PFSK-1 (cell line): ENCODE results near the gene CYRIA.

ENCODE experiments used
- FOXP2 ChIP-seq: optimal IDR thresholded peaks from 2 replicates; pipeline ENCODE3; 2011; ENCODE audit warnings: borderline replicate concordance, control low read depth, inconsistent platforms; ENCODE audit not compliant: insufficient read depth; ENCODE audit errors: extremely low read length, extremely low read depth
- POLR2AphosphoS5 ChIP-seq: IDR thresholded peaks from 2 replicates; pipeline ENCODE4 v1.6.1; 2012; ENCODE audit warnings: low read depth, mild to moderate bottlenecking, control low read depth, low read length, moderate library complexity
- REST ChIP-seq, 2 experiments: IDR thresholded peaks; 2 replicates each; pipeline versions ENCODE4 v1.6.1 to v1.8.0; 2011 to 2012; ENCODE audit warnings: low read depth in 2 of 2, low read length in 2 of 2, control low read depth in 1 of 2, inconsistent platforms in 1 of 2, mild to moderate bottlenecking in 1 of 2, moderate library complexity in 1 of 2; ENCODE audit not compliant: insufficient read depth in 1 of 2
- SIN3A ChIP-seq: IDR thresholded peaks from 2 replicates; pipeline ENCODE4 v1.6.1; 2012; ENCODE audit warnings: mild to moderate bottlenecking, low read length, moderate library complexity, borderline replicate concordance; ENCODE audit not compliant: insufficient read depth
- TAF1 ChIP-seq: IDR thresholded peaks from 2 replicates; pipeline ENCODE4 v1.6.1; 2012; ENCODE audit warnings: low read length, control low read depth, borderline replicate concordance; ENCODE audit not compliant: insufficient read depth

GRCh38 chr2:16637304-16637703, 28.3 kb downstream of the CYRIA start:
- TF ChIP-seq POLR2AphosphoS5 (no peak), SIN3A (no peak), REST (IDR thresholded peaks at IDR 0.05; ENCODE audit: insufficient read depth in 1 of 2, low read depth in 2 of 2, low read length in 2 of 2) (no peak), TAF1 (no peak), FOXP2 (no peak)
